ENCODE measurements around the gene NSMF.

Gene NSMF

DNA sequence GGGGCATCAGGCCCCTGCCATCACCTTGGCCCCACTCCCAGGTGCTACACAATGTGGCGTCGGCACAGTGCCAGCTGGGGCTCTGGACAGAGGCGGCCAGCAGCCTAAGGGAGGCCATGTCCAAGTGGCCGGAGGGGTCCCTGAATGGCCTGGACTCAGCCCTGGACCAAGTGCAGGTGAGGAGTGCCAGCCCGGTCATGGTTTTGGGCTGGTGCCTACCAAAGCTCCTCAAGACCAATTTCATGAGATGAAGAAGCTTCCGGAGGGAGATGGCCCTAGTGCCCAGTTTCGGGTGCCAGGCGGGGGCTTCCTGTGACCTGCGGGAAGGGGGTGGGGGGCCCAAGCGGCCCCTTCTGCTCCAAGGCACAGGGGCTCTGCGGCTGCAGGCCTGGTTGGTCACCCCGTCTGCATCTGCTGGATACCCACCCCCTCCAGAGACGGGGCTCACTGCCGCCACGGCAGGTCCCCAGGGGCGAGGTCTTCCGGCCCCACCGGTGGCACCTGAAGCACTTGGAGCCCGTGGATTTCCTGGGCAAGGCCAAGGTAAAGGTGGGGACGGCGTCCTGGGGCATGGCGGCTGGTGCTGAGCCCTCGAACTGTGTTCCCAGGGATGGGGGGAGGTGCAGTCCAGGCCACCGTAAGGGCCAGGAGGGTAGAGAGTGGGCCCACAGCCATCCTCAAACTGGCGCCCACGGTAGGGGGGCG is 30.1 kb downstream of the NSMF start:
- no peak overlapping the region for H3K4me3 ChIP-seq (ENCODE audit: low read depth, low read length, poor library complexity, severe bottlenecking)
- TF ChIP-seq, protein P1, sequence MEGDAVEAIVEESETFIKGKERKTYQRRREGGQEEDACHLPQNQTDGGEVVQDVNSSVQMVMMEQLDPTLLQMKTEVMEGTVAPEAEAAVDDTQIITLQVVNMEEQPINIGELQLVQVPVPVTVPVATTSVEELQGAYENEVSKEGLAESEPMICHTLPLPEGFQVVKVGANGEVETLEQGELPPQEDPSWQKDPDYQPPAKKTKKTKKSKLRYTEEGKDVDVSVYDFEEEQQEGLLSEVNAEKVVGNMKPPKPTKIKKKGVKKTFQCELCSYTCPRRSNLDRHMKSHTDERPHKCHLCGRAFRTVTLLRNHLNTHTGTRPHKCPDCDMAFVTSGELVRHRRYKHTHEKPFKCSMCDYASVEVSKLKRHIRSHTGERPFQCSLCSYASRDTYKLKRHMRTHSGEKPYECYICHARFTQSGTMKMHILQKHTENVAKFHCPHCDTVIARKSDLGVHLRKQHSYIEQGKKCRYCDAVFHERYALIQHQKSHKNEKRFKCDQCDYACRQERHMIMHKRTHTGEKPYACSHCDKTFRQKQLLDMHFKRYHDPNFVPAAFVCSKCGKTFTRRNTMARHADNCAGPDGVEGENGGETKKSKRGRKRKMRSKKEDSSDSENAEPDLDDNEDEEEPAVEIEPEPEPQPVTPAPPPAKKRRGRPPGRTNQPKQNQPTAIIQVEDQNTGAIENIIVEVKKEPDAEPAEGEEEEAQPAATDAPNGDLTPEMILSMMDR (IDR thresholded peaks at IDR 0.05; ENCODE audit: low read length): no peak
- TF ChIP-seq EZH2 (IDR thresholded peaks at IDR 0.05; ENCODE audit: borderline replicate concordance, low read length): no peak
- H3K9me2 ChIP-seq (ENCODE audit: low read depth, low read length): no peaks in the 10 kb centered on the region
- H3F3A ChIP-seq (ENCODE audit: insufficient read depth, low read length): no peaks in the 10 kb centered on the region
- no peaks in the 10 kb centered on the region for H3K79me2 ChIP-seq (ENCODE audit: insufficient read depth, low read length)
- H3K4me2 ChIP-seq (ENCODE audit: low read length): no peak overlapping the region; the same call in 1 of the 2 replicates
- H3K27ac ChIP-seq (ENCODE audit: low read depth, low read length, poor library complexity, severe bottlenecking): no peak overlapping the region
- no peaks in the 10 kb centered on the region for H4K20me1 ChIP-seq (ENCODE audit: insufficient read depth, low read length)
- H3K9ac ChIP-seq (ENCODE audit: low read length): no peak overlapping the region
- no peak overlapping the region for H2AFZ ChIP-seq (ENCODE audit: low read length)
- H3K4me1 ChIP-seq (ENCODE audit: insufficient read depth, low read length, severe bottlenecking): peaks cover 22% of the 10 kb centered on the region
- no peaks in the 10 kb centered on the region for H3K9me3 ChIP-seq (ENCODE audit: low read length)
- peaks cover 18% of the 10 kb centered on the region; the same call in 1 of the 2 replicates for H3K27me3 ChIP-seq (ENCODE audit: insufficient read depth, low read length)
- H3K36me3 ChIP-seq (ENCODE audit: insufficient read depth, low read length): no peaks in the 10 kb centered on the region

DNA sequence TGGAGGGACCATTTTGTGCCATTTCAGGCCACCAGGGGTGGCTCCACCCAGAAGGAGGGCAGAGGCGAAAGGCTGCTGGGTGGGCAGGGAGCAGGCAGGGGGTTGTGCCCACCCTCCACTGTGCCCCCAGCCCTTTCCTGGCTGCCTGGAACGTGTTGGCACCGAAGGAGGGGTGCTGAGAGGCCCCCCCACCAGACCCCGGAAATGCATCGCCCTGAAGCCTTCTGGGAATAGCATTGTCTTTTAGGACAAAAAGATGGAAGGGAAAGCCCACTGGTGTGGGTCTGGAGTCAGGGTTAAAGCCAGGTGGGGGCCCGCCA is 30.9 kb downstream of the NSMF start:
- TF ChIP-seq, protein P1 (IDR thresholded peaks at IDR 0.05; ENCODE audit: low read length): no peak
- no peak for TF ChIP-seq EZH2 (IDR thresholded peaks at IDR 0.05; ENCODE audit: borderline replicate concordance, low read length)
- Histone ChIP-seq H3K4me3 (ENCODE audit: low read depth, low read length, poor library complexity, severe bottlenecking) (no peak overlapping the region), H3K4me1 (ENCODE audit: insufficient read depth, low read length, severe bottlenecking) (peaks cover 26% of the 10 kb centered on the region), H3K4me2 (ENCODE audit: low read length) (no peak overlapping the region), H3K27me3 (ENCODE audit: insufficient read depth, low read length) (peaks cover 18% of the 10 kb centered on the region; the same call in 1 of the 2 replicates), H3K27ac (ENCODE audit: low read depth, low read length, poor library complexity, severe bottlenecking) (no peak overlapping the region), H3K79me2 (ENCODE audit: insufficient read depth, low read length) (no peaks in the 10 kb centered on the region), H3K9me2 (ENCODE audit: low read depth, low read length) (no peaks in the 10 kb centered on the region), H3F3A (ENCODE audit: insufficient read depth, low read length) (no peaks in the 10 kb centered on the region), H2AFZ (ENCODE audit: low read length) (no peak overlapping the region), H3K9ac (ENCODE audit: low read length) (no peak overlapping the region), H4K20me1 (ENCODE audit: insufficient read depth, low read length) (no peaks in the 10 kb centered on the region), H3K9me3 (ENCODE audit: low read length) (no peaks in the 10 kb centered on the region), H3K36me3 (ENCODE audit: insufficient read depth, low read length) (no peaks in the 10 kb centered on the region)

DNA sequence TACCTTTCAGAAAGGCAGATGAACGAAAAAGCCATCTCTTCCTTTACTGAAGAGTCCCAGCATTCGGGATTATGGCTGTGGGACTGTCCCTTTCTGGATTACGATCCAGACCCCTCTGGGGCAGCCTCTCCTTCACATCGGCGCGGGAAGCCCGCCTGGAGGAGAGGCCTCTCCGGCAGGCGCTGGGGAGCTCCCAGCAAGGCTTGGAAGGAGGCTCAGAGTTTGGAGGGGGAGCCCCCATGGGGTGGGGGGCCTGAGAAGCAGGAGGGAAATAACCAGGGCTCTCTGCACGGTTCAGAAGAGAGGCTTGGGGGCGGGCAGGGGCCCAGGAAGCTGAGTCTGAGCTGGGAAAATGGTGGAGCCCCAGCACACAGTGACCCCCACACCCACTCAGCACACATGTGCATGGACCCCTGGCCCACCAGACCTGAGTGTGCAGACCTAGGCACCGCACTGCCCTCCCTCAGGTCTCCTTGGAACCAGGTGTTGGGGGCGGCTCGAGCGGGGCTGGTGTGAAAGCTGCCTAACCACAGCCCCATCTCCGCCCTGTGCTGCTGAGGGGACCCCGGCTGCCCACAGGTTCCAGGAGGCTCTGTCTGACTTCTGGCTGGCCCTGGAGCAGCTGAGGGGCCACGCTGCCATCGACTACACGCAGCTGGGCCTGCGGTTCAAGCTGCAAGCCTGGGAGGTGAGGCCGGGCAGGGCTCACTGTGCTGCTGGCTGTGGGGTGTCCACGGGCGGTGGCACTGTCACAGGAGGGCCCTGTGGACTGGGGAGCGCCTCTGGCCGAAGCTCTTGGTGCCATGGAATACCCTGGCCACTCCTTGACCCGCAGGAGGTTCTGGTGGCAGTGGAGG is 31.5 kb downstream of the NSMF start:
- H3K27ac ChIP-seq (ENCODE audit: low read depth, low read length, poor library complexity, severe bottlenecking): no peak overlapping the region
- H3K36me3 ChIP-seq (ENCODE audit: insufficient read depth, low read length): no peaks in the 10 kb centered on the region
- no peak overlapping the region for H2AFZ ChIP-seq (ENCODE audit: low read length)
- H3K4me1 ChIP-seq (ENCODE audit: insufficient read depth, low read length, severe bottlenecking): peaks cover 26% of the 10 kb centered on the region
- no peak for TF ChIP-seq EZH2 (IDR thresholded peaks at IDR 0.05; ENCODE audit: borderline replicate concordance, low read length)
- no peak overlapping the region for H3K4me2 ChIP-seq (ENCODE audit: low read length)
- no peaks in the 10 kb centered on the region for H3K79me2 ChIP-seq (ENCODE audit: insufficient read depth, low read length)
- no peaks in the 10 kb centered on the region for H3K9me2 ChIP-seq (ENCODE audit: low read depth, low read length)
- no peak overlapping the region for H3K9ac ChIP-seq (ENCODE audit: low read length)
- no peak overlapping the region for H3K4me3 ChIP-seq (ENCODE audit: low read depth, low read length, poor library complexity, severe bottlenecking)
- no peaks in the 10 kb centered on the region for H3F3A ChIP-seq (ENCODE audit: insufficient read depth, low read length)
- no peaks in the 10 kb centered on the region for H4K20me1 ChIP-seq (ENCODE audit: insufficient read depth, low read length)
- H3K27me3 ChIP-seq (ENCODE audit: insufficient read depth, low read length): peaks cover 18% of the 10 kb centered on the region; the same call in 1 of the 2 replicates
- no peaks in the 10 kb centered on the region for H3K9me3 ChIP-seq (ENCODE audit: low read length)
